ENCODE data around the gene TAGLN.

Gene TAGLN

GRCh38 chr11:117187799-117188481 lies 11.2 kb upstream of the TAGLN start:
- Histone ChIP-seq H3K36me3 (ENCODE audit: control insufficient read depth, insufficient read depth, low read length) (peaks cover 24% of the 10 kb centered on the region), H3K27me3 (replicated peaks; ENCODE audit: control insufficient read depth, insufficient read depth, low read length, poor library complexity, severe bottlenecking) (no peaks in the 10 kb centered on the region), H3K4me1 (ENCODE audit: control insufficient read depth, insufficient read depth, low read length, poor library complexity, severe bottlenecking) (no peaks in the 10 kb centered on the region), H3K27ac (ENCODE audit: insufficient read depth, low read length, poor library complexity, severe bottlenecking) (no peak overlapping the region), H3K9me3 (ENCODE audit: control insufficient read depth, low read length) (no peaks in the 10 kb centered on the region), H3K4me3 (ENCODE audit: insufficient read depth, low read depth, low read length, poor library complexity, severe bottlenecking) (no peak overlapping the region)
- DNase-seq = no peak

DNA sequence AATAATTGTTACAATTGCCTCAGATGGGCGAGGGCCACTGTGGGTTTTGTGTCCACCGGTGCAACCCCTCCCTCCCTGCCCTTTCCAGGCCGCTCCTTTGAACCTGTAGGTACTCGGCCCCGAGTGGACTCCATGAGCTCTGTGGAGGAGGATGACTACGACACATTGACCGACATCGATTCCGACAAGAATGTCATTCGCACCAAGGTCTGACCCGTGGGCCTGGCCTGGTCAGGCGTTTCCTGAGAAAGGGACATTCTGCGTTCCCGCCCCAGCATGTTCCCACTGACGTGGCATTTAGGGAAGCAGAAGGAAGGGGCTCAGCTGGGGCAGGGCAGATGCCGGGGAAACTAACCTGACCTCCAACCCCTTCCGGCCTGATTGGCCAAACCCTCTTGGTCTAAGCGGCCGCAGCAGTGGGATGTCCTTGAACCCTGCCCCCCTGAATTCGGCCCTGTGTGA lies 10.5 kb upstream of the TAGLN start:
- H3K36me3 ChIP-seq (ENCODE audit: control insufficient read depth, insufficient read depth, low read length) = peaks cover 24% of the 10 kb centered on the region
- no peaks in the 10 kb centered on the region for H3K9me3 ChIP-seq (ENCODE audit: control insufficient read depth, low read length)
- no peaks in the 10 kb centered on the region for H3K27me3 ChIP-seq (replicated peaks; ENCODE audit: control insufficient read depth, insufficient read depth, low read length, poor library complexity, severe bottlenecking)
- H3K4me1 ChIP-seq (ENCODE audit: control insufficient read depth, insufficient read depth, low read length, poor library complexity, severe bottlenecking) = no peaks in the 10 kb centered on the region
- no peak overlapping the region for H3K27ac ChIP-seq (ENCODE audit: insufficient read depth, low read length, poor library complexity, severe bottlenecking)
- no peak for DNase-seq
- H3K4me3 ChIP-seq (ENCODE audit: insufficient read depth, low read depth, low read length, poor library complexity, severe bottlenecking) = no peak overlapping the region

GRCh38 chr11:117189191-117189940 lies 9.8 kb upstream of the TAGLN start:
- no peak overlapping the region for H3K27ac ChIP-seq (ENCODE audit: insufficient read depth, low read length, poor library complexity, severe bottlenecking)
- H3K36me3 ChIP-seq (ENCODE audit: control insufficient read depth, insufficient read depth, low read length) = peaks cover 24% of the 10 kb centered on the region
- DNase-seq = no peak
- H3K4me3 ChIP-seq (ENCODE audit: insufficient read depth, low read depth, low read length, poor library complexity, severe bottlenecking) = no peak overlapping the region
- H3K9me3 ChIP-seq (ENCODE audit: control insufficient read depth, low read length) = no peaks in the 10 kb centered on the region
- H3K27me3 ChIP-seq (replicated peaks; ENCODE audit: control insufficient read depth, insufficient read depth, low read length, poor library complexity, severe bottlenecking) = no peaks in the 10 kb centered on the region
- H3K4me1 ChIP-seq (ENCODE audit: control insufficient read depth, insufficient read depth, low read length, poor library complexity, severe bottlenecking) = no peaks in the 10 kb centered on the region

DNA sequence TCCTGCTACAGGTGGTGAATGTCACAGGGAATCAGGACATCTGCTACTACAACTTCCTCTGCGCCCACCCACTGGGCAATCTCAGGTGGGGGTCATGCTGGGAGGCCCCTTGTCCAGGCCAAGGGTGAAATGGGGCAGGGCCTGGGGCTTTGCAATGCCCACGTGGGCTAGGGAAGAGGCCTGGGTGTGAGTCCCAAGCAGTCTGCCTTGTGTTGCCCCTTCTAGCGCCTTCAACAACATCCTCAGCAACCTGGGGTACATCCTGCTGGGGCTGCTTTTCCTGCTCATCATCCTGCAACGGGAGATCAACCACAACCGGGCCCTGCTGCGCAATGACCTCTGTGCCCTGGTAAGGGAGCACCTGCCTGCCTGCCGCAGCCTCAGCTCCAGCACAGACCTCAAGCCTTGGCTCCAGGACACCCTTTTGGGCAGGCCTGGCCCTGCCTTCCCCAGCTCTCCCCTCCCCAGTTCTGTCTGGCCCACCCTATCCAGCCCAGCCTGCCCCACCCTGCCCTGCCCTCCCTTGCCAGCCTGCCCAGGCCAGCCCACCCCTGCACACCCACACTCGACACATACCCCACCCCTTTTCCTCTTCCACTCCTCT lies 9.1 kb upstream of the TAGLN start:
- Histone ChIP-seq H3K27ac (ENCODE audit: insufficient read depth, low read length, poor library complexity, severe bottlenecking) (no peak overlapping the region), H3K9me3 (ENCODE audit: control insufficient read depth, low read length) (no peaks in the 10 kb centered on the region), H3K4me3 (ENCODE audit: insufficient read depth, low read depth, low read length, poor library complexity, severe bottlenecking) (no peak overlapping the region), H3K27me3 (replicated peaks; ENCODE audit: control insufficient read depth, insufficient read depth, low read length, poor library complexity, severe bottlenecking) (no peaks in the 10 kb centered on the region), H3K36me3 (ENCODE audit: control insufficient read depth, insufficient read depth, low read length) (peaks cover 24% of the 10 kb centered on the region), H3K4me1 (ENCODE audit: control insufficient read depth, insufficient read depth, low read length, poor library complexity, severe bottlenecking) (no peaks in the 10 kb centered on the region)
- DNase-seq = no peak

- DNase-seq = no peak
- Histone ChIP-seq H3K27me3 (replicated peaks; ENCODE audit: control insufficient read depth, insufficient read depth, low read length, poor library complexity, severe bottlenecking) (no peaks in the 10 kb centered on the region), H3K36me3 (ENCODE audit: control insufficient read depth, insufficient read depth, low read length) (peaks cover 24% of the 10 kb centered on the region), H3K27ac (ENCODE audit: insufficient read depth, low read length, poor library complexity, severe bottlenecking) (no peak overlapping the region), H3K4me1 (ENCODE audit: control insufficient read depth, insufficient read depth, low read length, poor library complexity, severe bottlenecking) (no peaks in the 10 kb centered on the region), H3K4me3 (ENCODE audit: insufficient read depth, low read depth, low read length, poor library complexity, severe bottlenecking) (no peak overlapping the region), H3K9me3 (ENCODE audit: control insufficient read depth, low read length) (no peaks in the 10 kb centered on the region)
Measured at GRCh38 chr11:117191680-117192400, 7.3 kb upstream of the TAGLN start.

GRCh38 chr11:117192401-117192875 lies 6.7 kb upstream of the TAGLN start:
- H3K27me3 ChIP-seq (replicated peaks; ENCODE audit: control insufficient read depth, insufficient read depth, low read length, poor library complexity, severe bottlenecking) = no peaks in the 10 kb centered on the region
- H3K4me3 ChIP-seq (ENCODE audit: insufficient read depth, low read depth, low read length, poor library complexity, severe bottlenecking) = no peak overlapping the region
- no peak for DNase-seq
- peaks cover 24% of the 10 kb centered on the region for H3K36me3 ChIP-seq (ENCODE audit: control insufficient read depth, insufficient read depth, low read length)
- H3K4me1 ChIP-seq (ENCODE audit: control insufficient read depth, insufficient read depth, low read length, poor library complexity, severe bottlenecking) = no peaks in the 10 kb centered on the region
- no peaks in the 10 kb centered on the region for H3K9me3 ChIP-seq (ENCODE audit: control insufficient read depth, low read length)
- H3K27ac ChIP-seq (ENCODE audit: insufficient read depth, low read length, poor library complexity, severe bottlenecking) = no peak overlapping the region

GRCh38 chr11:117193130-117194020 lies 5.8 kb upstream of the TAGLN start:
- no peaks in the 10 kb centered on the region for H3K9me3 ChIP-seq (ENCODE audit: control insufficient read depth, low read length)
- no peak overlapping the region for H3K27ac ChIP-seq (ENCODE audit: insufficient read depth, low read length, poor library complexity, severe bottlenecking)
- no peak overlapping the region for H3K4me3 ChIP-seq (ENCODE audit: insufficient read depth, low read depth, low read length, poor library complexity, severe bottlenecking)
- peaks cover 20% of the 10 kb centered on the region for H3K36me3 ChIP-seq (ENCODE audit: control insufficient read depth, insufficient read depth, low read length)
- no peaks in the 10 kb centered on the region for H3K4me1 ChIP-seq (ENCODE audit: control insufficient read depth, insufficient read depth, low read length, poor library complexity, severe bottlenecking)
- DNase-seq = no peak
- H3K27me3 ChIP-seq (replicated peaks; ENCODE audit: control insufficient read depth, insufficient read depth, low read length, poor library complexity, severe bottlenecking) = no peaks in the 10 kb centered on the region

- no peak overlapping the region for H3K27ac ChIP-seq (ENCODE audit: insufficient read depth, low read length, poor library complexity, severe bottlenecking)
- no peaks in the 10 kb centered on the region for H3K4me1 ChIP-seq (ENCODE audit: control insufficient read depth, insufficient read depth, low read length, poor library complexity, severe bottlenecking)
- no peaks in the 10 kb centered on the region for H3K9me3 ChIP-seq (ENCODE audit: control insufficient read depth, low read length)
- H3K27me3 ChIP-seq (replicated peaks; ENCODE audit: control insufficient read depth, insufficient read depth, low read length, poor library complexity, severe bottlenecking) = no peaks in the 10 kb centered on the region
- H3K4me3 ChIP-seq (ENCODE audit: insufficient read depth, low read depth, low read length, poor library complexity, severe bottlenecking) = no peak overlapping the region
- peaks cover 11% of the 10 kb centered on the region for H3K36me3 ChIP-seq (ENCODE audit: control insufficient read depth, insufficient read depth, low read length)
- no peak for DNase-seq
Measured at GRCh38 chr11:117194267-117194666, 4.9 kb upstream of the TAGLN start.

GRCh38 chr11:117195258-117195657 lies 3.9 kb upstream of the TAGLN start:
- Histone ChIP-seq H3K36me3 (ENCODE audit: control insufficient read depth, insufficient read depth, low read length) (peaks cover 6% of the 10 kb centered on the region), H3K4me1 (ENCODE audit: control insufficient read depth, insufficient read depth, low read length, poor library complexity, severe bottlenecking) (no peaks in the 10 kb centered on the region), H3K27me3 (replicated peaks; ENCODE audit: control insufficient read depth, insufficient read depth, low read length, poor library complexity, severe bottlenecking) (no peaks in the 10 kb centered on the region), H3K9me3 (ENCODE audit: control insufficient read depth, low read length) (no peaks in the 10 kb centered on the region), H3K27ac (ENCODE audit: insufficient read depth, low read length, poor library complexity, severe bottlenecking) (no peak overlapping the region), H3K4me3 (ENCODE audit: insufficient read depth, low read depth, low read length, poor library complexity, severe bottlenecking) (no peak overlapping the region)
- DNase-seq = no peak

Data from effector memory CD4-positive, alpha-beta T cell (primary cell).